ENCODE results near the gene RAB23. TPM values are rescaled to one million over a fixed set of nuclear protein-coding genes. Genes with fewer than 3 reads are reported as not detected.

Gene RAB23
- total RNA-seq, 4 donors from 2014 or later, result 3.0 to 18.2 (median 5.0) TPM

- Histone ChIP-seq H3K36me3 (no peaks in the 10 kb centered on the region), H3K27ac (no peak overlapping the region), H3K9me3 (no peaks in the 10 kb centered on the region), H3K27me3 (no peaks in the 10 kb centered on the region), H3K4me1 (no peaks in the 10 kb centered on the region), H3K4me3 (no peak overlapping the region)
- DNase-seq, result no peak
- no peak for TF ChIP-seq POLR2A (IDR thresholded peaks at IDR 0.05)
- no peak for TF ChIP-seq CTCF (IDR thresholded peaks at IDR 0.05)
These were observed 13.1 kb downstream of the RAB23 start for GRCh38 chr6:57209030-57209429.

- H3K36me3 ChIP-seq, result no peaks in the 10 kb centered on the region
- H3K27ac ChIP-seq, result no peak overlapping the region
- no peak for DNase-seq
- TF ChIP-seq POLR2A (IDR thresholded peaks at IDR 0.05), result no peak
- no peak for TF ChIP-seq CTCF (IDR thresholded peaks at IDR 0.05)
- no peaks in the 10 kb centered on the region for H3K27me3 ChIP-seq
- H3K4me3 ChIP-seq, result no peak overlapping the region
- no peaks in the 10 kb centered on the region for H3K9me3 ChIP-seq
- H3K4me1 ChIP-seq, result no peaks in the 10 kb centered on the region
These were observed 14.2 kb downstream of the RAB23 start for GRCh38 chr6:57207872-57208271.

GRCh38 chr6:57207141-57207540, 15.0 kb downstream of the RAB23 start:
- Histone ChIP-seq H3K27me3 (no peaks in the 10 kb centered on the region), H3K36me3 (no peaks in the 10 kb centered on the region), H3K4me1 (no peaks in the 10 kb centered on the region), H3K4me3 (no peak overlapping the region), H3K9me3 (no peaks in the 10 kb centered on the region), H3K27ac (no peak overlapping the region)
- DNase-seq, result no peak
- TF ChIP-seq CTCF (IDR thresholded peaks at IDR 0.05) (no peak), POLR2A (IDR thresholded peaks at IDR 0.05) (no peak)

GRCh38 chr6:57205550-57206328, 16.4 kb downstream of the RAB23 start:
- Histone ChIP-seq H3K27ac (no peak overlapping the region), H3K27me3 (no peaks in the 10 kb centered on the region), H3K9me3 (no peaks in the 10 kb centered on the region), H3K4me1 (no peaks in the 10 kb centered on the region), H3K4me3 (no peak overlapping the region), H3K36me3 (no peaks in the 10 kb centered on the region)
- DNase-seq, result no peak
- no peak for TF ChIP-seq POLR2A (IDR thresholded peaks at IDR 0.05)
- no peak for TF ChIP-seq CTCF (IDR thresholded peaks at IDR 0.05)

- no peaks in the 10 kb centered on the region for H3K27me3 ChIP-seq
- no peaks in the 10 kb centered on the region for H3K4me1 ChIP-seq
- H3K27ac ChIP-seq, result no peak overlapping the region
- H3K4me3 ChIP-seq, result no peak overlapping the region
- TF ChIP-seq POLR2A (IDR thresholded peaks at IDR 0.05) (no peak), CTCF (IDR thresholded peaks at IDR 0.05) (no peak)
- DNase-seq, result no peak
- H3K9me3 ChIP-seq, result no peaks in the 10 kb centered on the region
- no peaks in the 10 kb centered on the region for H3K36me3 ChIP-seq
These were observed 20.4 kb downstream of the RAB23 start for GRCh38 chr6:57201718-57202117.

Data from Peyer's patch (tissue), 4 donors.